AG10803 (cell line): Measurements from ENCODE around the gene HSPG2.

Source experiments
- DNase-seq: peaks from one replicate; pipeline ENCODE4 v3.0.0; 2010; ENCODE audit warnings: low read depth
- H3K4me3 ChIP-seq: 2 replicates; pipeline ENCODE4 v1.5.1; 2011; ENCODE audit warnings: mild to moderate bottlenecking, low read length, control low read depth
- CTCF ChIP-seq: conservative IDR thresholded peaks from 2 replicates; pipeline ENCODE4 v1.5.1; 2011; ENCODE audit warnings: mild to moderate bottlenecking, low read length, control low read depth, inconsistent platforms

Gene HSPG2

GRCh38 chr1:21930629-21931170, 6.4 kb downstream of the HSPG2 start:
- TF ChIP-seq CTCF: no peak
- H3K4me3 ChIP-seq: peak overlapping the region; percentile 13
- DNase-seq: no peak

GRCh38 chr1:21930080-21930571, 7.0 kb downstream of the HSPG2 start:
- no peak for DNase-seq
- H3K4me3 ChIP-seq: no peak overlapping the region
- no peak for TF ChIP-seq CTCF

GRCh38 chr1:21927533-21928237, 9.4 kb downstream of the HSPG2 start:
- peak; percentile 86 for DNase-seq
- no peak for TF ChIP-seq CTCF
- no peak overlapping the region for H3K4me3 ChIP-seq

GRCh38 chr1:21926814-21927532, 10.1 kb downstream of the HSPG2 start:
- TF ChIP-seq CTCF: peak; percentile 27; the same call in 1 of the 2 replicates
- no peak overlapping the region for H3K4me3 ChIP-seq
- peak; percentile 95 for DNase-seq

- no peak overlapping the region for H3K4me3 ChIP-seq
- no peak for DNase-seq
- no peak for TF ChIP-seq CTCF
These were observed 11.0 kb downstream of the HSPG2 start for GRCh38 chr1:21926065-21926464.

- no peak for TF ChIP-seq CTCF
- no peak for DNase-seq
- no peak overlapping the region for H3K4me3 ChIP-seq
These were observed 11.7 kb downstream of the HSPG2 start for GRCh38 chr1:21925334-21925940.
